Right cardiac atrium (tissue), 5 donors: ENCODE data around the gene MMP21. TPM values are rescaled to one million over a fixed set of nuclear protein-coding genes. Genes with fewer than 3 reads are reported as not detected.
A peak's percentile ranks its signal among the peaks of the same experiment; 100 is the strongest.

Source experiments
- ATAC-seq, 2 donors: fragments of 200-7000 bp; cut with Tn5 transposase; one replicate each; pipeline versions ENCODE4 v1.8.0 to v1.9.1; 2020; ENCODE audit warnings: moderate library complexity in 2 of 2, mild to moderate bottlenecking in 1 of 2
- DNase-seq, 3 donors: peaks; one replicate each; pipeline ENCODE4 v3.0.0-alpha.2; 2020
- H3K27ac ChIP-seq: one replicate; pipeline ENCODE4 v1.5.1; 2013; ENCODE audit warnings: mild to moderate bottlenecking, low read length, control low read depth, moderate library complexity
- H3K27me3 ChIP-seq: one replicate; pipeline ENCODE4 v1.6.1; 2013; ENCODE audit not compliant: control insufficient read depth, insufficient read depth
- H3K4me1 ChIP-seq: one replicate; pipeline ENCODE4 v1.6.1; 2013; ENCODE audit warnings: low read length; ENCODE audit not compliant: control insufficient read depth, insufficient read depth
- H3K4me3 ChIP-seq: one replicate; pipeline ENCODE4 v1.5.1; 2013; ENCODE audit warnings: low read length, control low read depth
- H3K9me3 ChIP-seq: one replicate; pipeline ENCODE4 v1.6.1; 2013; ENCODE audit warnings: low read length; ENCODE audit not compliant: control insufficient read depth
- WGBS: extraction: QIAGEN DNeasy Blood & Tissue Kit; methylation state at CpG from one replicate; pipeline ENCODE4 v1.1.7; 2013; 5-methylcytosine and 5-hydroxymethylcytosine counted together
- intact Hi-C, 4 donors: fragments of 100-400 bp; cut with DNase I; formaldehyde crosslinking; loops; one replicate each; pipeline versions ENCODE4 v1.11.0 to v1.14.0; 2022 to 2023
- polyA plus RNA-seq: library from polyadenylated mRNA; stranded (reverse); fragments of 200-250 nt; gene quantifications from one replicate; pipeline ENCODE4 v1.2.3, GENCODE V29; 2013
- total RNA-seq, 4 donors: library from RNA; stranded (reverse); fragmentation: NEBNext Ultra II Directional; extraction: Animal tissue kit (Norgen Biotek cat#: 25700); gene quantifications; one replicate each; pipeline ENCODE4 v1.2.1, GENCODE V29; 2021
- donor health status: healthy with polysubstance abuse.
- donor health status: DM: no; HTN: yes; CAD: no.
- donor health status: DM: no; HTN: no; CAD: no.
- donor health status: DM: no; HTN: yes; CAD: no; lungs with severe emphysema.
- donor health status: DM: yes; HTN: yes; CAD: no.

The MMP21 gene
- total and polyA plus RNA-seq, 5 donors = 0.20 to 1.4 (median 0.71) TPM

DNA sequence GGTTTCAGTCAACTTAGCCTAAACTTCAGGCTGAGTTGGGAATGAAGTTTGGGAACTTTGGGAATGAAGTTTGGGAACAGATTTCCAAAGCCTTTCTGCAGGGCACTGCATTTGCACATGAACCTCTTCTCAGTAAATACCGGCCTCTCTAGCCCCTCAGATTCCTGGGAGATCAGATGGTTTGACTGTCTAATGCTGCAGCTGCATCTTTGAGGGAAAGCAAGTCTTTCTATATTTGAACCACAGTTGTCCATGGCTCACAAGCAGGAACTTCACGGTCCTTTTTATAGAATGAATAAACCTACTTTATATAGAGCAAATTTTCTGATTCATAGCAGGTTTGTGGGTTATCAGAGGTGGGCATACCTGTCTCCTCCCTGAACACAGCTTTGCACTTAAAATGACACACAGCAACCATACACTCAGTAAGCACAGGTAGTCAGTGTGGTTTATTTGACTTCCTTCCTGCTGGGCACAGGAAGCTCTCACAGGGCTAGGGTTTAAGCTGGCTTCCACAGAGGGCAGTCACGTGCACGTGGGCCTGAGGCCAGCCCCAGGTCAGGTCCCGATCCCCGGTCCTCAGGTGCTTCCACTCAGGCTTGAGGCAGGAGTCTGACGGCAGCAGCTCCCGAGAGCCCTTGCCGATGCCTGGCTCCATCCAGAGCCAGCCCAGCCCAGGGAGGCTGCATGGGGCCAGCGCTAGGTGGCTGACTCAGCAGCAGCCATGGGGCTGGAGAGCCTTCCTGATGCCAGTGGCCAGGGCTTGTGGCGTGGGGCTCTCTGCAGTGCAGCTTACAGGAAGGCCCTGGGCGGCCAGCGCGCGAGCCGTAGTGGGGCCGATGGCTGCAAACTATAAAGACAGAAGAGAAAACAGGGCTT is 12.8 kb upstream of the MMP21 start:
- H3K4me3 ChIP-seq = no peak overlapping the region
- ATAC-seq (peak in 1 of 2 donors; percentile 25), DNase-seq (no peak)
- intact Hi-C loops = no loop called here
- H3K27ac ChIP-seq = no peak overlapping the region
- no peaks in the 10 kb centered on the region for H3K9me3 ChIP-seq
- 86% methylated on average over 17 of the region's 17 CpGs for WGBS
- no peaks in the 10 kb centered on the region for H3K4me1 ChIP-seq
- H3K27me3 ChIP-seq = no peaks in the 10 kb centered on the region

DNA sequence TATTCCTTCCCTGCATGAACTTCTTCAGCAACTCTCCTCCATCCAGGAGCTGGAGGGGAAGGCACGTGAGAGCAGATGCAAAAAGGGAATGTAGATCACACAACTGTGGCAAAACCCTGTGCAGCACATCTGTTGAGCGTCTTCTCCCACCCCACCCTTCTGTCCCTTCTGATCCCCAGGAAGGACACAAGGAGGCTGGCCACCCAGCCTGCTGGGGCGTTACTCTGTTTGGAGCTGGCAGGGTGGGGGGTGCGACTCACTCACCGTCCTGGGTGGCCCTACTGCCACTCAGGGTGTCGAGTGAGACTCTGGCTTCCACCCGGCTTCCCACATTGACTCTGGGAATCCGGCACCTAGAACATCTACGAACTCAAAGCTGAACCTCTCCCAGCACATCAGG is 10.2 kb upstream of the MMP21 start:
- 66% methylated on average over 9 of the region's 9 CpGs for WGBS
- Histone ChIP-seq H3K27me3 (no peaks in the 10 kb centered on the region), H3K4me3 (no peak overlapping the region), H3K9me3 (no peaks in the 10 kb centered on the region), H3K27ac (no peak overlapping the region), H3K4me1 (no peaks in the 10 kb centered on the region)
- ATAC-seq = no peak
- DNase-seq = no peak
- intact Hi-C loops = no loop called here

DNA sequence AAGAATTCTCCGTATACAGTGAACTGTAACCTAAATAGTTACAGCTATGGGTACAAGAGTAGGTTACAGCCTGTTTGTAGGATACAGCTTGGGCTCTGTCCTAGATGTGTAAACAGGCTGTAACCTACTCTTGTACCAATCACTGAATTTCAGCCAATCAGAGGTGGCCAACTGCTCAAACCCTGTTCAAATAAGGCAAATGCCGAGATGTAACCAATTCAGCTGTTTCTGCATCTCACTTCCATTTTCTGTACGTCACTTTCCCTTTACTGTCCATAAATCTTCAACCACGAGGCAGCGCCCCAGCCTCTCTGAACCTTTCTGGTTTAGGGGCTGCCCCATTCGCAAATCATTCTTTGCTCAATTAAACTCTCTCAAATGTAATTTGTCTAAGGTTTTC is 8.3 kb upstream of the MMP21 start:
- Histone ChIP-seq H3K9me3 (no peaks in the 10 kb centered on the region), H3K4me1 (no peaks in the 10 kb centered on the region), H3K27me3 (no peaks in the 10 kb centered on the region), H3K4me3 (no peak overlapping the region), H3K27ac (no peak overlapping the region)
- intact Hi-C loops = no loop called here
- WGBS = 85% methylated on average over 6 of the region's 6 CpGs
- ATAC-seq (no peak), DNase-seq (no peak)

DNA sequence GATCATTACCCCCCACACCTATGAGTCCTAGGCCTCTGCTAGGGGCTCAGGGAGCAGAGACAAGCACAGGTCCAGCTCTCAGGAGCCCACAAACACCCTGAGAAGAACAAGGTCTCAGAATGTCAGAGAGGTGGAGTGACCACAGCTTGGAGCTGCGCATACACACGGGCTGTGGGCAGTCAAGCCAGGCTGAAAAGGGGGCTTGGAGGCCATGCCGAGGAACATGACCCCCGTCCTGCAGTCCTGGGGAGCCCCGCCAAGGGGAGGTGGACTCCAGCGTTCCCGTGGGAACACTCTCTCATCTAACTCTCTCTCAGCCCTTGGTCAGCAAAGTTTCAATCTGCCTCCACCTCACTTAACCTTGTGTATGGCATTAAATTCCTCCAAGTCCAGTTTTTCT is 7.8 kb upstream of the MMP21 start:
- Histone ChIP-seq H3K4me1 (no peaks in the 10 kb centered on the region), H3K9me3 (no peaks in the 10 kb centered on the region), H3K27me3 (no peaks in the 10 kb centered on the region), H3K4me3 (no peak overlapping the region), H3K27ac (no peak overlapping the region)
- intact Hi-C loops = no loop called here
- DNase-seq (no peak), ATAC-seq (no peak)
- 91% methylated on average over 7 of the region's 7 CpGs for WGBS

DNA sequence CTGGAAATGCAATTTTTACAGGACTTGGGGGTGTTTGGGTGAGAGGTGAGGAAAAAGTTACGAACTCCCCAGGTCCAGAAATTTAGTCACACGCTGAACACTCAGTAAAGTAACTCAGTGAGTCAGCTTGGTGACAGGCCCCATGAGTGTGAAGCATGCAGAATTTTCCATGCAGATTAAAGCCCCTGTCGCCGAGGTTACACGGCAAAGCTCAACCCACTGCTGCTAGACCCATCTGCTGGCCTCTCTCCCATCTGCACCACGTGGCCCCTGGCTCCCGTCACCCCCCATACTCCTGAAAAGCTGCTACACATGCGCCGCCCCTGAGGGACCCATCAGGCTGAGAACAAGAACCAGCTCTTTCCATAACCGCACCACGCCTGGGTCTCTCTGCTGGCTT is 7.0 kb upstream of the MMP21 start:
- DNase-seq = no peak
- Histone ChIP-seq H3K9me3 (no peaks in the 10 kb centered on the region), H3K4me1 (no peaks in the 10 kb centered on the region), H3K27ac (no peak overlapping the region), H3K4me3 (no peak overlapping the region), H3K27me3 (no peaks in the 10 kb centered on the region)
- ATAC-seq = no peak
- WGBS = 75% methylated on average over 11 of the region's 11 CpGs
- intact Hi-C loops = no loop called here

DNA sequence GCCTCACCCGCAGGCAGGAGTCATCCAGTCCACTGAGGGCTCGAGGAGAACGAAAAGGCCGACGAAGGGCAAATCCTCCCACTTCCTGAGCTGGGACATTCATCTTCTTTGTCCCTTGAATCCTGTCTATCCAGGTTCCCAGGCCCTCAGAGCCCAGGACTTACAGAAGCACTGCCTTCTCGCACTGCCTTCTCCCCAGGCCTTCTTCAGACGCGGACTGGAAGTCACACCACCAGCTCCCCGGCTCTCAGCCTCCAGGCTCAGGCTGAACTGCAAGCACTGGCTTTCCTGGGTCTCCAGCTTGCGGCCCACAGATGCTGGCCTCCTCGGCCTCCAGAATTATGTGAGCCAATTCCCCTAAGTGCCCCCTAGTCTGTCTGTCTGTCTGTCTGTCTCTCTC is 6.4 kb upstream of the MMP21 start:
- WGBS = 79% methylated on average over 11 of the region's 11 CpGs
- DNase-seq (no peak), ATAC-seq (no peak)
- Histone ChIP-seq H3K9me3 (no peaks in the 10 kb centered on the region), H3K4me3 (no peak overlapping the region), H3K27me3 (no peaks in the 10 kb centered on the region), H3K27ac (no peak overlapping the region), H3K4me1 (no peaks in the 10 kb centered on the region)
- intact Hi-C loops = no loop called here

DNA sequence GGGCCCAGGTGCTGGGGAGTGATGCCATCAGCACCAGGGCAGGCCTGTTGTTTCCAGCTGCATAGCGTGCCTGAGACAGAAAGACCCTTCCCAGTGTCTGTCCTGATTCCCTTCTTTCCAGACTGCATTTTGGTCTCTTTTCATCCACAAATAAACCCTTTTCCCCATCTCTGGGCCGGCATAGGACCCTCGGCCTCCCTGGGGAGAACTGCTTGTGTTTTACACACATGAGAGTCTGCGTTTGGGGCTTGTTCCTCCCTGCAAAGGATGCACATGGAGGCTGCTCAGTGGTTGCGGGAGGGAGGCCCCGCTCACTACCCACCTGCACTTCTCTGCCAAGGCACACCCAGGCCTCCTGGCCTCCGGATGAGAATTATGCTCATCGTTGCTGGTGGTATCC is 5.8 kb upstream of the MMP21 start:
- WGBS = 96% methylated on average over 8 of the region's 8 CpGs

DNA sequence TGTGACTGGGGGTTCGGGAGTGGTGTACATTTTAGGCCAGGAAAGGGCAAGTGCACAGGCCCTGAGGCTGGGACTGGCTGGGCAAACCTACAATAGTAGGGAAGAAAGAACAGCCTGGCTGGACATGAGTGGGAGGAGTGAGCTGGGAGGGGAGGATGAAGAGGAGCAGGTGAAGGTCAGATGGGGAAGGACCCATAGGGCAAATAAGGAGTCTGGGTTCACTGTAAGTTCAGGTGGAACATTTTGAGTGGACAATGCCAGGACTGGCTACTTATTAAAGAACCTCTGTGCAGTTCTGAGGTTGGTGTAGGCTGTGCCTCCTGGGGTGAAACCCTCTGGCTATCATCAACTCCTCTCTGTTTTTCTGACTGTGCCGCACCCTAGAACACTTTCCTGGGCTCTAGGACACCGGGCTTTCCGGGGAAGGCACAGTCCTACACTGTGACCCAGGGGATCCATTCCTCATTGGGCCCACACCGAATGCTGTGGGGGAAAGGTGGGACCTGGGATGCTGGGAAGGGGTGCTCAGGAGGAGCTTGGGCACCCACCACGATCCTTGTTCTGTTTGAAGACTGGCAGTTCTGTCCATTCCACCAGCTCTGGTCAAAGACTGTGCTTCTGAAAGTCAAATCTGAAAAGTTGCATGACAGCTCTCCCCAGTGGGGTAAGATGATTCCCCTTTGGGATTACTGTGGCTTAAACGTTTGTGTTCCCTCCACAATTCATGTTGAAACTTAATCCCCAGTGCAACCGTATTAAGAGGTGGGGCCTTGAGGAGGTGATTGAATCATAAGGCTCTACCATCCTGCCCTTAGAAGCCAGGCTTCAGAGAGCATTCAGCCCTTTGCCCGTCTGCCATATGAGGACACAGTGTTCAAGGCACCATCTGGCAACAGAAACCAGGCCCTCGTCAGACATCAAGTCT is 4.0 kb upstream of the MMP21 start:
- Histone ChIP-seq H3K4me1 (no peaks in the 10 kb centered on the region), H3K9me3 (no peaks in the 10 kb centered on the region), H3K4me3 (no peak overlapping the region), H3K27me3 (no peaks in the 10 kb centered on the region), H3K27ac (no peak overlapping the region)
- WGBS = 78% methylated on average over 10 of the region's 10 CpGs
- intact Hi-C loops = no loop called here
- ATAC-seq (no peak), DNase-seq (no peak)

More for the DNA sequence above, 5.8 kb upstream of the MMP21 start:
- Histone ChIP-seq H3K9me3 (no peaks in the 10 kb centered on the region), H3K4me1 (no peaks in the 10 kb centered on the region), H3K4me3 (no peak overlapping the region), H3K27me3 (no peaks in the 10 kb centered on the region), H3K27ac (no peak overlapping the region)
- no peak for ATAC-seq
- intact Hi-C loops = no loop called here
- no peak for DNase-seq

DNA sequence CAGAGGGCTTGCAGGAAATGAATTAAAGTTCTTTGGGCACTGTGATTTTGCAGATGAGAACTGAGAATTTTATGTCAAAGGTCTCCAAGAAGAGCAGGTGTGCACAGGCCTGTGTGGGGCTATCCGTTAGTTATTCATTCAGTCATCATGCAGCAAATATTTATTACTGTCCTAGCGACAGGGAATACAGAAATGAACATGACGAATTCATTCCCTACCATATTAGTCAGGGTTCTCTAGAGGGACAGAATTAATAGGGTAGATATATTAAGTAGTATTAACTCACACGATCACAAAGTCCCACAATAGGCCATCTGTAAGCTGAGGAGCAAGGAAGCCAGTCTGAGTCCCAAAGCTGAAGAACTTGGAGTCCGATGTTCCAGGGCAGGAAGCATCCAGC is 2.9 kb upstream of the MMP21 start:
- Histone ChIP-seq H3K4me3 (no peak overlapping the region), H3K4me1 (no peaks in the 10 kb centered on the region), H3K27me3 (no peaks in the 10 kb centered on the region), H3K9me3 (no peaks in the 10 kb centered on the region), H3K27ac (no peak overlapping the region)
- intact Hi-C loops = no loop called here
- no peak for DNase-seq
- no peak for ATAC-seq
- WGBS = 53% methylated on average over 5 of the region's 5 CpGs

DNA sequence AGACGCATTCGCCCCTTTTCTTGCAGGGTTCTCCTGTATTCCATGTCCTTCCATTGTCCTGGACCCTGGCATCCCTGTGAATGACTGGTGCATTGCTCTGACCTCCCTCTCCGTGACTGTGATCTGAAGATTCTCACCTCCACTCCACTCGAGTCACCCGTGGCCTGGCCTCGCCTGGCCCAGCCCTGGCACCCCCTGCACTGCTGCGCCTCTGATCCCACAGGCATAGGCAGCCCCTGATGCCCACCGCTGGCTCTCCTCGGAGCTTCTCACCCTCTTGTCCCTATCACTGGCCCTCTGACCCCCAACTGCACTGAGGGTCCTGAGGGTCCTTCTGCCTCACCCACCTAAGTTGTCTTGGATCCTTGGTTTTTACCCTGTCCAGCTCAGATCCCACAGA is 2.2 kb upstream of the MMP21 start:
- DNase-seq (no peak), ATAC-seq (no peak)
- WGBS = 89% methylated on average over 9 of the region's 9 CpGs
- Histone ChIP-seq H3K4me1 (no peaks in the 10 kb centered on the region), H3K9me3 (no peaks in the 10 kb centered on the region), H3K4me3 (no peak overlapping the region), H3K27ac (no peak overlapping the region), H3K27me3 (no peaks in the 10 kb centered on the region)
- intact Hi-C loops = no loop called here

DNA sequence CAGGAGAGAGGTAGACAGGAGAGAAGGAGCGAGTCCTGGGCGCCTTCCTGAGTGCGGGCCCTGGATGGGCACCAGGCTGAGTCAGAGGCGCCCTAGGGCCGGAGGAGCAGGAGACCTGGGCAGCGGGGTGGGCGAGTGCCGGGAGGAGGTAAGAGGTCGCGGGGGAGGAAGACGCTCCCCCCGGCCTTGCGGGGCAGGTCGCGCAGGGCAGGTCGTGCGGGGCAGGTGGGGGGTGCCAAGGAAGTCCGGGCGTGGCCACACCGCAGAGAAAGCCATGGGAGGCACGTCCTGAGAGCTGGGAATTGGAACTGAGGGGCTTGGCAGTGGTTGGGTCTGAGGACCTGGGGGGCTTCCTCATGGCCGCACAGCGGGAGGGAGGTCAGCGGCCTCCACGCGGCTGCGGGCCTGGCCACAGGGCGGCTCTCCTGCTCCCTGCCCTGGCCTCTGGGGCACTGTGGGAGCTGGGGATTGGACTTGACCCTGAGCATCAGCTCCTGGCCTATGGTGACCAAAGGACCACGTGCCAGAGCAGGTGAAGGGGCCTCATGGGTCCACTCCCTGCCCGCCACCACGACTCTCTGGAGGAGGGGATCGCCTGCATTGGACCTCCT is 935 bp downstream of the MMP21 start:
- no peaks in the 10 kb centered on the region for H3K9me3 ChIP-seq
- no peak overlapping the region for H3K27ac ChIP-seq
- H3K27me3 ChIP-seq = no peaks in the 10 kb centered on the region
- H3K4me3 ChIP-seq = no peak overlapping the region
- WGBS = 91% methylated on average over 32 of the region's 32 CpGs
- H3K4me1 ChIP-seq = no peaks in the 10 kb centered on the region
- intact Hi-C loops = no loop called here
- ATAC-seq (no peak), DNase-seq (no peak)
